Prostate gland (tissue), 2 donors: ENCODE data around the gene KLHL28.

Source experiments
- CTCF ChIP-seq, 4 experiments: fragments of 200-600 bp in 2 of 4; fragments of 450-650 bp in 2 of 4; sonication (generic) in 2 of 4; IDR thresholded peaks; 1 replicate in 3 of 4; 2 replicates in 1 of 4; pipeline ENCODE4 v1.5.1; 2016 to 2019; ENCODE audit warnings: antibody characterized with exemption in 4 of 4, mild to moderate bottlenecking in 2 of 4, moderate library complexity in 2 of 4
- POLR2AphosphoS5 ChIP-seq: sonication (generic); formaldehyde crosslinking; IDR thresholded peaks from one replicate; pipeline ENCODE4 v1.6.1; 2017; ENCODE audit warnings: antibody characterized with exemption

GRCh38 chr14:44945264-44945663 is 16.5 kb downstream of the KLHL28 start:
- TF ChIP-seq POLR2AphosphoS5 (no peak), CTCF (IDR thresholded peaks at IDR 0.05) (no peak)
